Neuronal stem cell (in vitro differentiated cells): Measurements from ENCODE around the gene PPP1R14B.

Experiments used
- DNase-seq: peaks from one replicate; pipeline ENCODE4 v3.0.0-alpha.2; 2013; ENCODE audit warnings: low spot score
- H2AFZ ChIP-seq: one replicate; pipeline ENCODE4 v1.6.1; 2013; ENCODE audit warnings: mild to moderate bottlenecking, low read length, inconsistent platforms
- H2AK5ac ChIP-seq: 2 replicates; pipeline ENCODE4 v1.6.1; 2013; ENCODE audit warnings: low read depth, mild to moderate bottlenecking, inconsistent platforms, low read length, moderate library complexity, mixed read lengths
- H2BK120ac ChIP-seq: 2 replicates; pipeline ENCODE4 v1.6.1; 2013; ENCODE audit warnings: low read depth, mild to moderate bottlenecking, inconsistent platforms, low read length, moderate library complexity, mixed read lengths
- H2BK12ac ChIP-seq: one replicate; pipeline ENCODE4 v1.6.1; 2013; ENCODE audit warnings: low read length, inconsistent platforms
- H2BK15ac ChIP-seq: 2 replicates; pipeline ENCODE4 v1.6.1; 2013; ENCODE audit warnings: mild to moderate bottlenecking, low read length, inconsistent platforms, mixed read lengths
- H2BK5ac ChIP-seq: one replicate; pipeline ENCODE4 v1.6.1; 2013; ENCODE audit warnings: inconsistent platforms, mild to moderate bottlenecking, low read length, moderate library complexity
- H3K14ac ChIP-seq: one replicate; pipeline ENCODE4 v1.6.1; 2013; ENCODE audit warnings: low read length, inconsistent platforms
- H3K18ac ChIP-seq: 2 replicates; pipeline ENCODE4 v1.6.1; 2013; ENCODE audit warnings: low read length, inconsistent platforms
- H3K23ac ChIP-seq: 2 replicates; pipeline ENCODE4 v1.6.1; 2013; ENCODE audit warnings: low read depth, mild to moderate bottlenecking, mixed read lengths, low read length, inconsistent platforms; ENCODE audit not compliant: poor library complexity
- H3K27ac ChIP-seq: replicated peaks from 3 replicates; pipeline ENCODE4 v1.5.1; 2013; ENCODE audit warnings: low read length, inconsistent platforms
- H3K27me3 ChIP-seq, 3 experiments: 2 replicates each; pipeline ENCODE4 v1.6.1; 2013; ENCODE audit warnings: low read length in 3 of 3, mild to moderate bottlenecking in 2 of 3, inconsistent platforms in 1 of 3, low read depth in 1 of 3, mixed read lengths in 1 of 3, moderate library complexity in 1 of 3; ENCODE audit not compliant: control insufficient read depth in 3 of 3, insufficient read depth in 3 of 3
- H3K36me3 ChIP-seq, 2 donors: replicated peaks in 1 of 2; 2 replicates each; pipeline ENCODE4 v1.6.1; 2013; ENCODE audit warnings: low read length in 2 of 2; ENCODE audit not compliant: control insufficient read depth in 2 of 2, insufficient read depth in 2 of 2
- H3K4ac ChIP-seq: 2 replicates; pipeline ENCODE4 v1.6.1; 2013; ENCODE audit warnings: inconsistent platforms, mild to moderate bottlenecking, low read length, moderate library complexity
- H3K4me1 ChIP-seq, 2 donors: 1 replicate in 1 of 2; 2 replicates in 1 of 2; pipeline ENCODE4 v1.6.1; 2013; ENCODE audit warnings: low read length in 2 of 2, low read depth in 1 of 2; ENCODE audit not compliant: control insufficient read depth in 2 of 2, insufficient read depth in 1 of 2
- H3K4me2 ChIP-seq: one replicate; pipeline ENCODE4 v1.6.1; 2013; ENCODE audit warnings: mild to moderate bottlenecking, low read length, inconsistent platforms; ENCODE audit not compliant: insufficient read depth, poor library complexity, severe bottlenecking
- H3K4me3 ChIP-seq, 2 donors: 2 replicates each; pipeline ENCODE4 v1.5.1; 2013; ENCODE audit warnings: low read length in 2 of 2, mild to moderate bottlenecking in 2 of 2, inconsistent platforms in 1 of 2, moderate library complexity in 1 of 2
- H3K79me1 ChIP-seq: one replicate; pipeline ENCODE4 v1.6.1; 2013; ENCODE audit warnings: low read depth, mild to moderate bottlenecking, inconsistent platforms, low read length, moderate library complexity
- H3K9ac ChIP-seq: one replicate; pipeline ENCODE4 v1.6.1; 2013; ENCODE audit warnings: mild to moderate bottlenecking, low read depth, low read length, inconsistent platforms; ENCODE audit not compliant: poor library complexity
- H3K9me3 ChIP-seq, 2 donors: replicated peaks in 1 of 2; 2 replicates each; pipeline versions ENCODE3 to v1.6.1; 2013; ENCODE audit warnings: low read length in 2 of 2, mild to moderate bottlenecking in 2 of 2, inconsistent platforms in 1 of 2, low read depth in 1 of 2, mixed read lengths in 1 of 2, moderate library complexity in 1 of 2; ENCODE audit not compliant: control insufficient read depth in 2 of 2, insufficient read depth in 1 of 2
- H4K8ac ChIP-seq: one replicate; pipeline ENCODE4 v1.6.1; 2013; ENCODE audit warnings: low read depth, mild to moderate bottlenecking, inconsistent platforms, low read length, moderate library complexity
- H4K91ac ChIP-seq: one replicate; pipeline ENCODE4 v1.6.1; 2013; ENCODE audit warnings: low read length, low read depth, mild to moderate bottlenecking, inconsistent platforms; ENCODE audit not compliant: poor library complexity
- WGBS, 2 donors: extraction: QIAGEN DNeasy Blood & Tissue Kit; methylation state at CpG; one replicate each; pipeline ENCODE4 v1.1.7; 2013; ENCODE audit warnings: missing lambda C conversion rate in 2 of 2, mixed read lengths in 1 of 2; ENCODE audit not compliant: insufficient read length in 2 of 2, insufficient replicate concordance in 1 of 2; ENCODE audit errors: extremely low coverage in 2 of 2; 5-methylcytosine and 5-hydroxymethylcytosine counted together

PPP1R14B gene

DNA sequence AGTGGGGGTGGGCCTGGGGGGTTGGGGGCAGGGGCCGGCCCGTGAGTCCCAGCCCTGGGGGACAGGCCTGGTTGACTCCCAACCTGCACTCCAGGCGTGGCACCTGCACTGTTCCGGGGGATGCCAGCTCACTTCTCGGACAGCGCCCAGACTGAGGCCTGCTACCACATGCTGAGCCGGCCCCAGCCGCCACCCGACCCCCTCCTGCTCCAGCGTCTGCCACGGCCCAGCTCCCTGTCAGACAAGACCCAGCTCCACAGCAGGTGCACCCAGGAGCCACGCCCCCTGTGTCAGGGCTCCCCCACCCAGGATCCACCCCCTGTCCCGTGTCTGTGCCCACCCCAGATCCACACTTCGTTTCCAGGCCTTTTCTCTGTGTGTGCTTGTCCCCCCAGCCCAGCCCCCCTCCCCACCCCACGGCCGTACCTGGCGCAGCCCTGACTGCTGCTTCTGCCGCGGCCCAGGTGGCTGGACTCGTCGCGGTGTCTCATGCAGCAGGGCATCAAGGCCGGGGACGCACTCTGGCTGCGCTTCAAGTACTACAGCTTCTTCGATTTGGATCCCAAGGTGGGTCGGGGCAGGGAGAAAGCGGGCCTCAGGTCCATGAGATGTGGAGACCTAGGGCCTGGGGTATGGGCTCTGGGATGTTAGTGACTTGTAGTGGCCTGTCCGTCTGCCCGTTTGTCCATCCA, 35.4 kb downstream of the PPP1R14B start:
- no CpG with 5 or more reads among the region's 30 CpGs for WGBS, 2 donors
- H2BK12ac ChIP-seq = no peak overlapping the region
- DNase-seq = no peak

DNA sequence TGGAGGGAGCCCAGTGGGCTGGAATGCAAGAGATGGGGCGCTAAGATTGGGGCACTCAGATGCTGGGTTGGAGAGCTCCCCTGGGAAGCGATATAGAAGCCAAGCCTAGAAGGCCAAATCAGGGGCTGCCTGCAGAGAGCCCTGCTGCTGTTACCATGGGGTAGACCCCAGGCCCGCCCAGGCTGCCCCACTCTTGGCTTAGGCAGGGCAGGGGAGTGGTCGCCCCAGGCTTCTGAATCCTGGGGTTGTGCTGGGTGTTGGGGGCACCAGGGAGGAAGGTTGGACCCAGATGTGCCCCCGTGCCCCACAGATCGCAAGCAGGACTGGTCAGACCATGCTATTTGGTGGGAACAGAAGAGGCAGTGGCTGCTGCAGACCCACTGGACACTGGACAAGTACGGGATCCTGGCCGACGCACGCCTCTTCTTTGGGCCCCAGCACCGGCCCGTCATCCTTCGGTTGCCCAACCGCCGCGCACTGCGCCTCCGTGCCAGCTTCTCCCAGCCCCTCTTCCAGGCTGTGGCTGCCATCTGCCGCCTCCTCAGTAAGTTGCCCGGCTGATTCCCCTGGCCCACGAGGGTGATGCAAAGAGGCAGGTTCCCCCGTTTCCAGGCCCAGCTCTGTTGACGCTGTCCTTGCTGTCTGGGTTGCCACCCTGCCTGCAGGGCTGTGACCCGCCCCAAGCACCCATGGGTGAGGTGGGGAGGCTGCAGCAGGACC, 36.3 kb downstream of the PPP1R14B start:
- H2AFZ ChIP-seq = no peak overlapping the region
- H2BK120ac ChIP-seq = no peak overlapping the region
- H2BK12ac ChIP-seq = no peak overlapping the region
- no peak overlapping the region for H2AK5ac ChIP-seq
- H3K4me3 ChIP-seq = no peak overlapping the region
- H3K4me2 ChIP-seq = no peak overlapping the region
- peak overlapping the region; percentile 56 for H3K14ac ChIP-seq
- no peaks in the 10 kb centered on the region for H3K27me3 ChIP-seq
- no peak overlapping the region for H3K27ac ChIP-seq
- H2BK15ac ChIP-seq = peak overlapping the region; percentile 16
- H3K79me1 ChIP-seq = peaks cover 2% of the 10 kb centered on the region
- no peak overlapping the region for H3K23ac ChIP-seq
- no peak overlapping the region for H4K91ac ChIP-seq
- no peak overlapping the region for H3K18ac ChIP-seq
- no peak overlapping the region for H4K8ac ChIP-seq
- DNase-seq = no peak
- H2BK5ac ChIP-seq = no peak overlapping the region
- H3K9me3 ChIP-seq = peaks cover 0 to 1% of the 10 kb centered on the region in 2 donors
- peaks cover 0 to 11% of the 10 kb centered on the region in 2 donors for H3K4me1 ChIP-seq
- H3K9ac ChIP-seq = no peak overlapping the region
- no peak overlapping the region for H3K4ac ChIP-seq
- no CpG with 5 or more reads among the region's 24 CpGs for WGBS, 2 donors
- peaks cover 18 to 23% of the 10 kb centered on the region in 2 donors for H3K36me3 ChIP-seq

More for the DNA sequence above, 35.4 kb downstream of the PPP1R14B start:
- H2BK5ac ChIP-seq = no peak overlapping the region
- peaks cover 0 to 11% of the 10 kb centered on the region in 2 donors for H3K4me1 ChIP-seq
- H2BK120ac ChIP-seq = no peak overlapping the region
- H3K4me3 ChIP-seq = no peak overlapping the region
- H2AFZ ChIP-seq = no peak overlapping the region
- no peaks in the 10 kb centered on the region for H3K27me3 ChIP-seq
- H3K23ac ChIP-seq = no peak overlapping the region
- no peak overlapping the region for H3K9ac ChIP-seq
- no peak overlapping the region for H3K27ac ChIP-seq
- H2BK15ac ChIP-seq = no peak overlapping the region
- H2AK5ac ChIP-seq = no peak overlapping the region
- H3K9me3 ChIP-seq = peaks cover 0 to 1% of the 10 kb centered on the region in 2 donors
- peaks cover 2% of the 10 kb centered on the region for H3K79me1 ChIP-seq
- H4K8ac ChIP-seq = no peak overlapping the region
- no peak overlapping the region for H3K4me2 ChIP-seq
- peaks cover 9 to 16% of the 10 kb centered on the region in 2 donors for H3K36me3 ChIP-seq
- H3K4ac ChIP-seq = no peak overlapping the region
- H3K14ac ChIP-seq = no peak overlapping the region
- H4K91ac ChIP-seq = no peak overlapping the region
- no peak overlapping the region for H3K18ac ChIP-seq

DNA sequence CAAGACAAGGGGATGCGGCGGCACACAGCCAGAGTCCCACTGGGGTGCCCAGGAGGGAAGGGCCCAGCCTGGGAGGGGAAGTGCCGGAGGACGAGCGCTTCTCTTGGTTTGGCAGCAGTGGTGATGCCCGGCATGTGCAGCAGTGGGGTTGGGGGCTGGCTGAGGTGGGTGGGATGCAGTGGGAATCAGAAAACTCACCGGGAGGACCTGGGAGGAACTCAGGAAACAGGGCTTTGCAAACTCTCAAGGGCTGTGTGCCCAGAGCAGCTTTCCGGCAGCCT, 37.2 kb downstream of the PPP1R14B start:
- Histone ChIP-seq H3K79me1 (peaks cover 2% of the 10 kb centered on the region), H3K18ac (no peak overlapping the region), H3K9me3 (peaks cover 0 to 1% of the 10 kb centered on the region in 2 donors), H3K36me3 (peaks cover 26 to 27% of the 10 kb centered on the region in 2 donors), H3K4me2 (no peak overlapping the region), H2AK5ac (no peak overlapping the region), H3K4ac (no peak overlapping the region), H2BK120ac (no peak overlapping the region), H2BK15ac (no peak overlapping the region), H3K4me1 (peaks cover 0 to 11% of the 10 kb centered on the region in 2 donors), H3K9ac (peak overlapping the region; percentile 21), H4K91ac (no peak overlapping the region), H2BK12ac (peak overlapping the region; percentile 10), H2BK5ac (no peak overlapping the region), H3K23ac (no peak overlapping the region), H4K8ac (no peak overlapping the region), H3K27ac (no peak overlapping the region), H3K4me3 (no peak overlapping the region), H3K27me3 (no peaks in the 10 kb centered on the region), H2AFZ (no peak overlapping the region), H3K14ac (peak overlapping the region; percentile 71)
- DNase-seq = no peak
- WGBS, 2 donors = no CpG with 5 or more reads among the region's 8 CpGs

DNA sequence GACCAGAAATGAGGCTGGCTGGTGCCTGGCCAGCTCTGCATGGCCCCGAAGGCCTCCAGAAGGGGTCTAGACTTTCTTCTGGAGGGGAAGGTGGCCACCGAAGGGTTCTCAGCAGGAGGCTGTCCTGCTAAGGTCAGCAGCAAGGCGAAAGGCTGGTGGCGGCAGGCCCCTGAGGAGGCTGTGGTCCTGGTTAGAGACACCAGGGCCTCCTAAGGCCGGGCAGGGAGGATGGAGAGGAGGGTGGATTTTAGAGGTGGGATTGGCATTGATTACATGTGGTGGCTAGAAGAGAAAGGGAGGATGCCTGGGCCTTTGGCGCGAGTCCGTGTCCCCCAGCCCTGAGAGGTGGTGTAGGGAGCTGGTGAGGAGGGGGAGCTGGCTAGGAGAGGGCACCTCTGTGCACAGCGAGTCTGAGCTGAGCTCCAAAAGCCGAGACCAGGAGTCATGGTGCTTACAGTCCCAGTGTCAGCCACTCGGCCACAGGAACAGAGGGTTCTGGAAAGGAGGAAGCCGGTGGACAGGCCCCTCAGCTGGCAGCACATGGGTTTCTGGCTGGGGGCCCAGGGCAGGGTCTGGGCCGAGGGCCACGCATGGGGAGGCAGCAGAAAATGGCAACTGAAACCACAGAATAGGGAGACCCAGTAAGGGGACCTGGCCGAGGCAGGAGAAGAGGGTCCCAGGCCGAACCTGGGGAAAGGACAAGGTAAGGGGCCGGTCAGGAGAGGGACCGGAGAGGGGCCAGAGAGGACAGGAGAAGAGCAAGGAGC, 37.8 kb downstream of the PPP1R14B start:
- Histone ChIP-seq H2BK120ac (no peak overlapping the region), H2BK5ac (no peak overlapping the region), H3K9me3 (peaks cover 0 to 1% of the 10 kb centered on the region in 2 donors), H3K14ac (peak overlapping the region; percentile 71), H3K23ac (peak overlapping the region; percentile 10), H3K18ac (no peak overlapping the region), H4K91ac (no peak overlapping the region), H3K36me3 (peaks cover 28 to 31% of the 10 kb centered on the region in 2 donors), H3K9ac (peak overlapping the region; percentile 21), H3K27ac (no peak overlapping the region), H2AFZ (no peak overlapping the region), H3K79me1 (peaks cover 2% of the 10 kb centered on the region), H3K4me3 (no peak overlapping the region), H3K4me1 (peaks cover 0 to 11% of the 10 kb centered on the region in 2 donors), H3K27me3 (no peaks in the 10 kb centered on the region), H3K4me2 (no peak overlapping the region), H3K4ac (no peak overlapping the region), H2BK15ac (no peak overlapping the region), H2AK5ac (no peak overlapping the region), H2BK12ac (no peak overlapping the region), H4K8ac (no peak overlapping the region)
- WGBS, 2 donors = no CpG with 5 or more reads among the region's 18 CpGs
- no peak for DNase-seq
